ENCODE data around the gene SRP9. TPM values are rescaled to one million over a fixed set of nuclear protein-coding genes. Genes with fewer than 3 reads are reported as not detected.
"Not testable (repeated sequence)": the region's sequence is repeated elsewhere in the genome, so short reads cannot be mapped to it uniquely, and the experiment has no call there.

SRP9 gene
- total RNA-seq, 1 donor from 2014 or later: 200 TPM

GRCh38 chr1:225811622-225812487, 34.2 kb downstream of the SRP9 start:
- H3K4me1 Mint-ChIP-seq (ENCODE audit: low read depth): peaks cover 46% of the 10 kb centered on the region
- peak overlapping the region; percentile 24 for H3K27ac Mint-ChIP-seq (ENCODE audit: unreplicated experiment)
- no peaks in the 10 kb centered on the region for H3K36me3 Mint-ChIP-seq (ENCODE audit: low read depth)
- TF ChIP-seq CTCF (IDR thresholded peaks at IDR 0.05): peak; percentile 69
- no peaks in the 10 kb centered on the region for H3K9me3 Mint-ChIP-seq (ENCODE audit: low read depth)
- peak overlapping the region; percentile 86 for H3K4me3 Mint-ChIP-seq (ENCODE audit: unreplicated experiment)
- no peaks in the 10 kb centered on the region for H3K27me3 Mint-ChIP-seq (ENCODE audit: low read depth)
- DNase-seq (ENCODE audit: low spot score): no peak

GRCh38 chr1:225812488-225813213, 35.0 kb downstream of the SRP9 start:
- Mint-ChIP-seq H3K9me3 (ENCODE audit: low read depth) (no peaks in the 10 kb centered on the region), H3K27me3 (ENCODE audit: low read depth) (no peaks in the 10 kb centered on the region), H3K27ac (ENCODE audit: unreplicated experiment) (peak overlapping the region; percentile 34), H3K36me3 (ENCODE audit: low read depth) (no peaks in the 10 kb centered on the region), H3K4me3 (ENCODE audit: unreplicated experiment) (no peak overlapping the region), H3K4me1 (ENCODE audit: low read depth) (peaks cover 54% of the 10 kb centered on the region)
- DNase-seq (ENCODE audit: low spot score): no peak
- TF ChIP-seq CTCF (IDR thresholded peaks at IDR 0.05): no peak

- Mint-ChIP-seq H3K27me3 (ENCODE audit: low read depth) (no peaks in the 10 kb centered on the region), H3K4me1 (ENCODE audit: low read depth) (peaks cover 62% of the 10 kb centered on the region), H3K4me3 (ENCODE audit: unreplicated experiment) (no peak overlapping the region), H3K27ac (ENCODE audit: unreplicated experiment) (peak overlapping the region; percentile 34), H3K9me3 (ENCODE audit: low read depth) (no peaks in the 10 kb centered on the region), H3K36me3 (ENCODE audit: low read depth) (no peaks in the 10 kb centered on the region)
- TF ChIP-seq CTCF (IDR thresholded peaks at IDR 0.05): no peak
- DNase-seq (ENCODE audit: low spot score): no peak
Measured at GRCh38 chr1:225813214-225813964, 35.8 kb downstream of the SRP9 start.

- Mint-ChIP-seq H3K4me1 (ENCODE audit: low read depth) (peaks cover 67% of the 10 kb centered on the region), H3K4me3 (ENCODE audit: unreplicated experiment) (no peak overlapping the region), H3K36me3 (ENCODE audit: low read depth) (no peaks in the 10 kb centered on the region), H3K27me3 (ENCODE audit: low read depth) (no peaks in the 10 kb centered on the region), H3K27ac (ENCODE audit: unreplicated experiment) (no peak overlapping the region), H3K9me3 (ENCODE audit: low read depth) (no peaks in the 10 kb centered on the region)
- TF ChIP-seq CTCF (IDR thresholded peaks at IDR 0.05): no peak
- DNase-seq (ENCODE audit: low spot score): no peak
Measured at GRCh38 chr1:225814381-225814780, 36.8 kb downstream of the SRP9 start.

DNA sequence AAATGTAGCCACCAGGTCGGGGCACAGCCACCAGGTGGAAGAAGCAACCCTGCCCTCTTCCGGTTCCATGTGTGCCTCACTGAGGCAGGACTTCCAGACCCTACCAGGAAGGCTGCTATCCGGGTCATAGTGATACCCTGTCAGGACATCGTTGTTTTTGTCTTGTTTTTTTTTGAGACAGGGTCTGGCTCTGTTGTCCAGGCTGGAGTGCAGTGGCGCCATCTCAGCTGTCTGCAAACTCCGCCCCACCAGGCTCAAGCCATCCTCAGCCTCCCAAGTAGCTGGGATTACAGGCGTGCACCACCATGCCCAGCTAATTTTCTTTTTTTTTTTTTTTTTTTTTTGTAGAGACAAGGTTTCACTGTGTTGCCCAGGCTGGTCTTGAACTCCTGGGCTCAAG, 37.5 kb downstream of the SRP9 start:
- H3K9me3 Mint-ChIP-seq (ENCODE audit: low read depth); H3K27ac Mint-ChIP-seq (ENCODE audit: unreplicated experiment); H3K27me3 Mint-ChIP-seq (ENCODE audit: low read depth); H3K4me3 Mint-ChIP-seq (ENCODE audit: unreplicated experiment); DNase-seq (ENCODE audit: low spot score); H3K36me3 Mint-ChIP-seq (ENCODE audit: low read depth): not testable (repeated sequence)
- peaks cover 69% of the 10 kb centered on the region for H3K4me1 Mint-ChIP-seq (ENCODE audit: low read depth)

All from chondrocyte (in vitro differentiated cells).